ENCODE results near the gene PTPRD. TPM values are rescaled to one million over a fixed set of nuclear protein-coding genes. Genes with fewer than 3 reads are reported as not detected.

PTPRD gene
- total and polyA plus RNA-seq, 2 of the 4 experiments (the other 2 are of a cell fraction) = 0.07 to 0.18 TPM

GRCh38 chr9:9917400-9917799, 695.4 kb downstream of the PTPRD start:
- H3K4me1 ChIP-seq (ENCODE audit: control insufficient read depth, insufficient read depth, low read length) = no peaks in the 10 kb centered on the region
- H3K4ac ChIP-seq (ENCODE audit: low read depth, low read length) = no peak overlapping the region
- intact Hi-C loops (cut with micrococcal nuclease) = no loop called here
- no peak overlapping the region for H2AK5ac ChIP-seq (ENCODE audit: low read depth, low read length)
- H3K27ac ChIP-seq (ENCODE audit: insufficient read depth, low read length) = no peak overlapping the region
- no peaks in the 10 kb centered on the region for H3K79me1 ChIP-seq (ENCODE audit: low read depth in 1 of 2, low read length in 2 of 2)
- no peak overlapping the region for H4K8ac ChIP-seq (ENCODE audit: low read depth in 2 of 2, low read length in 2 of 2)
- H2BK15ac ChIP-seq (ENCODE audit: low read depth, low read length) = no peak overlapping the region
- no peaks in the 10 kb centered on the region for H4K20me1 ChIP-seq (ENCODE audit: insufficient read depth, low read length)
- no peak overlapping the region for H3K18ac ChIP-seq (ENCODE audit: low read depth, low read length)
- no peak overlapping the region for H2BK5ac ChIP-seq (ENCODE audit: low read depth, low read length, poor library complexity, severe bottlenecking)
- dilution Hi-C loops (cut with HindIII; ENCODE audit: low sequenced_read_pairs, unreplicated experiment) = no loop called here
- H3K4me2 ChIP-seq (ENCODE audit: low read depth, low read length) = no peak overlapping the region
- H3K9me3 ChIP-seq (ENCODE audit: control insufficient read depth, insufficient read depth, low read length) = no peaks in the 10 kb centered on the region
- no peaks in the 10 kb centered on the region for H3K27me3 ChIP-seq (ENCODE audit: control insufficient read depth, insufficient read depth, low read length)
- ATAC-seq (ENCODE audit: low read depth) = no peak
- H2BK120ac ChIP-seq (ENCODE audit: low read depth, low read length) = no peak overlapping the region
- H3K36me3 ChIP-seq (ENCODE audit: control insufficient read depth, insufficient read depth, low read length) = no peaks in the 10 kb centered on the region
- ChIA-PET POLR2A (ENCODE audit: unreplicated experiment) (no interaction called here), CTCF (interaction anchor here (1.8 kb wide), 1 partner anchor 25 kb away, joined by 4 read pairs; no protein-coding TSS in a partner anchor)
- no peak overlapping the region for H3K9ac ChIP-seq (ENCODE audit: low read depth, low read length)
- peak; percentile 79 for TF ChIP-seq MAFK (IDR thresholded peaks at IDR 0.05; ENCODE audit: low read depth, low read length)
- no peak for TF ChIP-seq FOS (IDR thresholded peaks at IDR 0.05; ENCODE audit: low read depth, low read length)
- no peak overlapping the region for H3K4me3 ChIP-seq (ENCODE audit: insufficient read depth, low read depth, low read length)
- no peak overlapping the region for H4K5ac ChIP-seq (ENCODE audit: low read depth, low read length)
- no peak overlapping the region for H4K91ac ChIP-seq (ENCODE audit: insufficient read depth, low read depth, low read length)
- H3K56ac ChIP-seq (ENCODE audit: extremely low read depth, insufficient read depth, low read length) = no peak overlapping the region
- no peak overlapping the region for H2AFZ ChIP-seq (replicated peaks; ENCODE audit: low read length, poor library complexity)
- no peak overlapping the region for H3K23ac ChIP-seq (ENCODE audit: low read depth, low read length)
- H2BK20ac ChIP-seq (ENCODE audit: low read depth, low read length) = no peak overlapping the region
- H2AK9ac ChIP-seq (replicated peaks; ENCODE audit: low read depth, low read length, poor library complexity) = no peak overlapping the region
- H3K14ac ChIP-seq (replicated peaks; ENCODE audit: low read depth, low read length) = no peak overlapping the region
- in situ Hi-C loops (cut with MboI; ENCODE audit: low sequenced_read_pairs) = no loop called here
- BruUV-seq (replicated peaks) = no TSS peak
- no peak for DNase-seq
- no peaks in the 10 kb centered on the region for H3K9me1 ChIP-seq (ENCODE audit: insufficient read depth, low read length)
